ENCODE data around the gene SIN3A. TPM values are rescaled to one million over a fixed set of nuclear protein-coding genes. Genes with fewer than 3 reads are reported as not detected.

SIN3A gene
- total and polyA plus RNA-seq, 8 donors, result 6.8 to 33.4 (median 21.6) TPM

DNA sequence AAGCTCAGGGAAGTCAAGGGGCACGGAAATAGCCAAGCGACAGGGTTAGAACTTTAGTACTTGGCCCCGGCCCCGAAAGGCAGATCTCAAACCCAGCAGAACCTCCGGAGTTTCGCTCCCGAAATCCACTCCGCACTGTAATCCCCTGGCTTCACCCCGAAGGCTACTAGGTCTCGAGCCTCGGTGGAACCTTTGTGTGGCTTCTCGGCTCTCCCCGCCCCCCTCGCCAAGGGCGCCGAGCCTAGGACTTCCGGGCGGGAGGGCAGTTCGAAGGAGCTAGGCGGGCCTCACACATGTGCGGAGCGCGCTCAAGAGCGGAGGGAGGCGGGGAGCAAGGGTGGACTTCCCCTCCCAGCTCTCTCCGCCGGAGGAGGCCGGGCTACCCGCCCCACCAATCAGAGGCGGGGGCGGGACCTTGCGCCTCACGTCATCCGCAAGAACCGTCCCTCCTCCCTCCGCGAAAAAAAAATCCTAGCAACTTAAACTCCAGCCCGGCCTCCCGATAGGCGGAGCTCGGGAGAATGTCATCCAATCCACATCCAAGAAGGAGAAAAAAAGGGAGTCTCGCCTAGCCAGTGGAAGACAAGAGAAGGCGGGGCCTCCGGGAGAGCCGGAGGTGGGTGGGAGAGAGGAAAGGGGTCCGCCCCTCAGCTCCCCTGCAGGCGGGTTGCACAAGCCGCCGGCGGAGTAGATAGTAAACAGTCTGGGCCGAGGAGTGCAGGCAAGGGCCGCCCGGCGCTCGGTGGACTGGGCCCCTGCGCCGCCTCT is 2.4 kb upstream of the SIN3A start:
- DNase-seq (peak; percentile 95 to 98 (median 98)), FAIRE-seq (peak; percentile 98), ATAC-seq (peak; percentile 50 to 68 (median 60))
- intact Hi-C loops (cut with DNase I), result no loop called here
- Histone ChIP-seq H3K27me3 (no peaks in the 10 kb centered on the region), H3K36me3 (no peaks in the 10 kb centered on the region), H3K27ac (peak overlapping the region; percentile 94 to 96 (median 96)), H3K4me3 (peak overlapping the region; percentile 81 to 95 (median 93)), H3K4me1 (peaks cover 3 to 10% (median 9%) of the 10 kb centered on the region in 3 donors), H3K9me3 (no peaks in the 10 kb centered on the region)
- WGBS, 2 donors, result 0% methylated on average over 42 to 57 of the region's 57 CpGs
- TF ChIP-seq, protein P1, sequence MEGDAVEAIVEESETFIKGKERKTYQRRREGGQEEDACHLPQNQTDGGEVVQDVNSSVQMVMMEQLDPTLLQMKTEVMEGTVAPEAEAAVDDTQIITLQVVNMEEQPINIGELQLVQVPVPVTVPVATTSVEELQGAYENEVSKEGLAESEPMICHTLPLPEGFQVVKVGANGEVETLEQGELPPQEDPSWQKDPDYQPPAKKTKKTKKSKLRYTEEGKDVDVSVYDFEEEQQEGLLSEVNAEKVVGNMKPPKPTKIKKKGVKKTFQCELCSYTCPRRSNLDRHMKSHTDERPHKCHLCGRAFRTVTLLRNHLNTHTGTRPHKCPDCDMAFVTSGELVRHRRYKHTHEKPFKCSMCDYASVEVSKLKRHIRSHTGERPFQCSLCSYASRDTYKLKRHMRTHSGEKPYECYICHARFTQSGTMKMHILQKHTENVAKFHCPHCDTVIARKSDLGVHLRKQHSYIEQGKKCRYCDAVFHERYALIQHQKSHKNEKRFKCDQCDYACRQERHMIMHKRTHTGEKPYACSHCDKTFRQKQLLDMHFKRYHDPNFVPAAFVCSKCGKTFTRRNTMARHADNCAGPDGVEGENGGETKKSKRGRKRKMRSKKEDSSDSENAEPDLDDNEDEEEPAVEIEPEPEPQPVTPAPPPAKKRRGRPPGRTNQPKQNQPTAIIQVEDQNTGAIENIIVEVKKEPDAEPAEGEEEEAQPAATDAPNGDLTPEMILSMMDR (IDR thresholded peaks at IDR 0.05), result no peak

- H3K9me3 ChIP-seq, result no peaks in the 10 kb centered on the region
- intact Hi-C loops (cut with DNase I), result no loop called here
Observed at GRCh38 chr15:75452865-75453702, 1.6 kb upstream of the SIN3A start.

GRCh38 chr15:75452364-75452864 is 924 bp upstream of the SIN3A start:
- Histone ChIP-seq H3K36me3 (no peaks in the 10 kb centered on the region), H3K4me3 (peak overlapping the region; percentile 17 to 81 (median 50)), H3K27ac (peak overlapping the region; percentile 82 to 96 (median 92)), H3K27me3 (no peaks in the 10 kb centered on the region), H3K9me3 (no peaks in the 10 kb centered on the region), H3K4me1 (peaks cover 3 to 12% (median 10%) of the 10 kb centered on the region in 3 donors)
- intact Hi-C loops (cut with DNase I), result no loop called here
- TF ChIP-seq, protein P1 (IDR thresholded peaks at IDR 0.05), result no peak
- ATAC-seq (peak; percentile 20 to 34 (median 22)), DNase-seq (peak; percentile 78 to 87 (median 84)), FAIRE-seq (peak; percentile 13)
- WGBS, 2 donors, result 1% methylated on average over 16 of the region's 16 CpGs

More at GRCh38 chr15:75452865-75453702, 1.6 kb upstream of the SIN3A start:
- no peaks in the 10 kb centered on the region for H3K36me3 ChIP-seq
- H3K4me1 ChIP-seq, result peaks cover 3 to 12% (median 10%) of the 10 kb centered on the region in 3 donors
- peak overlapping the region; percentile 82 to 96 (median 92) for H3K27ac ChIP-seq
- no peaks in the 10 kb centered on the region for H3K27me3 ChIP-seq
- no peak for FAIRE-seq
- peak overlapping the region; percentile 17 to 81 (median 50) for H3K4me3 ChIP-seq
- 2% methylated on average over 38 of the region's 38 CpGs for WGBS, 2 donors
- ATAC-seq, result no peak
- TF ChIP-seq, protein P1 (IDR thresholded peaks at IDR 0.05), result no peak
- peak; percentile 53 to 79 (median 67) for DNase-seq

DNA sequence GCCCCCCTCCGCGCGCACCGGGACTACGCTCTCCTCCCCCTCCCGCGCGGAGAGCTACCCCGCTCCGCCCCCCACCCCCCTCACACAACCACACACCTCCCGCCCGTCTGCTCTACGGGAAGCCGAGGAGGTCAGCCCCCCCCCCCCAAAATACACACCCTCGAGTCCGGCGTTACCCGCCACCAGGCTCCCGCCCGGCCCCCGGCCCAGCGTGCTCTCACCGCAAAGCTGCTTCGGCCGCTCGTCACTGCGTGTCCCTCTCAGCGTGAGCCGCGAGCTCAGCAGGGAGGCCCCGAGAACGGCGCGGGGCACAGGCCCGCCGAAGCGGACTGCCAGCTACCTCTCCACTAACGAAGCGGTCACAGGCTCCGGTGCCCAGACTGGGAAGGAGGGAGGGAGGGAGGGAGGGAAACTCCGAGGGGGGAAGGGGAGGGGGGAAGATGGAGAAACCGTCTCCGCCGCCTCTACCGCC is 252 bp downstream of the SIN3A start:
- H3K9me3 ChIP-seq, result no peaks in the 10 kb centered on the region
- WGBS, 2 donors, result 1% methylated on average over 18 to 45 of the region's 45 CpGs
- no peaks in the 10 kb centered on the region for H3K36me3 ChIP-seq
- FAIRE-seq (no peak), ATAC-seq (no peak), DNase-seq (no peak)
- intact Hi-C loops (cut with DNase I), result no loop called here
- H3K4me3 ChIP-seq, result peak overlapping the region; percentile 41 to 67 (median 56)
- peak overlapping the region; percentile 69 to 91 (median 76) for H3K27ac ChIP-seq
- TF ChIP-seq, protein P1 (IDR thresholded peaks at IDR 0.05), result no peak
- H3K4me1 ChIP-seq, result peaks cover 3 to 12% (median 10%) of the 10 kb centered on the region in 3 donors
- H3K27me3 ChIP-seq, result no peaks in the 10 kb centered on the region
